ENCODE measurements around the gene TOMM7.
"Not testable (repeated sequence)": the region's sequence is repeated elsewhere in the genome, so short reads cannot be mapped to it uniquely, and the experiment has no call there.

Gene TOMM7

DNA sequence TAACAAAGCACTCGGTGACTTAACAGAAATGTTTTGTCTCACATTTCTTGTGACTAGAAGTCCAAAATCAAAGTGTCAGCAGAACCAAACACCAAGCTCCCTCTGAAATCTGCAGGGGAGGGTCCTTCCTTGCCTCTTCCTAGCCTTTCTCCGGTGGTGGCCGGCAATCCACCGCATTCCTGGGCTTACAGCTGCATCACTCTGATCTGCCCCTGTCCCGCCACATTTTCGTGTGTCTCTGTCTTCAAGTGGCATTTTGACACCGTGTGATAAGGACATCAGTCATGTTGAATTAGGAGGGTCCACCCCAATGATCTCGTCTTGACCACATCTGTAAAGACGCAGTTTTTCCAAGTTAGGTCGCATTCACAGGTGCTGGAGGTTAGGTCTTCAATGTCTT lies 30.5 kb upstream of the TOMM7 start:
- no peak for DNase-seq

DNA sequence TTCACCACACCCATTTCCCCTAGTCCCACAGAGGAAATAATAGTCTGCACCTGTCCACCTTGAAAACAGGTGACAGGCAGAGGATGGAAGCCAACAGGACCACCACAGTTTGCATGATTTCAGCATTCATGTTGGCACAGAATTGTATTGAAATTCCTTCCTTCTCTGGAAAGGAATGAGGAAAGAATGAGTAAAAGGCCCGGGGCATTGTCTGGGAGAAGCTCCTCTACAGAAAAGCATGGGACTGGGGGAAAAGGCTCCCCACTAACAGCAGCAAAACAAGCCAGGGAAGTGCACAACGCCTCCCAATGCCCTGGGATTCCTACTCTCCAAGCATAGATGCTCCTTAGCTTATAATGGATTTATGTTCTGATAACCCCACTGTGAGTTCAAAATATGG lies 28.5 kb upstream of the TOMM7 start:
- no peak for DNase-seq

- not testable (repeated sequence) for DNase-seq
Observed at GRCh38 chr7:22850394-22850793, 27.7 kb upstream of the TOMM7 start.

DNA sequence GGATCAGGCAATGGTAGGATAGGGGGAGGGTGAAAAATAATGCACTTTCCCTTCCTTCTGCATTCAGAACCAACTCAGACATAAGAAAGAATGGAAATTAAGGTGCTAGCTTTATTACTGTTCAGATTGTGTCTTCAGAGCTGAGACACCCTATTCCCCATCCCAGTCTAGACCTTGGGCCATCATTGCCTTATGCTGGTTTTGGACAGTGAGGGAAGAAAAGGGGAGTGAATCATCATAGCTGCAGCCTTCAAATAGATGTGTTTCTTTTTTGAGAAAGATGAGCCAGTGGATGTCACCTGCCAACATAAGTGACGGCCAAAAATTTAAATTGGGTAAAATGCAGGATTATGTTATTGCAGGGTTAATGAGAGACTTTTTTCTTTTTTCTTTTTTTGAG lies 27.0 kb upstream of the TOMM7 start:
- no peak for DNase-seq

DNA sequence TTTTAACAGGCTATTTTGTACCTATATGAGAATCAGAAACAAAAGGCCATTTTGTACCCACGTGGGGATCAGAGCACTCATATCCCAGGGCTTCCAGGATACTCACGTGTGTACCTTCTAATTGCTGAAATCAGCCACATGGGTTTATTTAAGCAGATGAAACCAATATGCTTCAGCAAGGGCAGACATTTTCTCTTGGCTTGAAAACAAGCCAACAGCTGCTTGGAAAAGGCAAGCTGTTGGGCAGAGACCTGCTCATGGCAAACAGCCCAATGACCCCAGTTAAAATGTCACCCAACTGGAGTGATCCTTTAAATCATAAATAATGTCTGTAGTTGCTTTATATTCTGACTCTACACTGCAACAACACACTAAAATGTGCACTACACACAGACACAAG lies 26.5 kb upstream of the TOMM7 start:
- DNase-seq, result no peak

- no peak for DNase-seq
Observed at GRCh38 chr7:22846961-22847360, 24.3 kb upstream of the TOMM7 start.

GRCh38 chr7:22845221-22845834 lies 22.7 kb upstream of the TOMM7 start:
- DNase-seq, result no peak

DNA sequence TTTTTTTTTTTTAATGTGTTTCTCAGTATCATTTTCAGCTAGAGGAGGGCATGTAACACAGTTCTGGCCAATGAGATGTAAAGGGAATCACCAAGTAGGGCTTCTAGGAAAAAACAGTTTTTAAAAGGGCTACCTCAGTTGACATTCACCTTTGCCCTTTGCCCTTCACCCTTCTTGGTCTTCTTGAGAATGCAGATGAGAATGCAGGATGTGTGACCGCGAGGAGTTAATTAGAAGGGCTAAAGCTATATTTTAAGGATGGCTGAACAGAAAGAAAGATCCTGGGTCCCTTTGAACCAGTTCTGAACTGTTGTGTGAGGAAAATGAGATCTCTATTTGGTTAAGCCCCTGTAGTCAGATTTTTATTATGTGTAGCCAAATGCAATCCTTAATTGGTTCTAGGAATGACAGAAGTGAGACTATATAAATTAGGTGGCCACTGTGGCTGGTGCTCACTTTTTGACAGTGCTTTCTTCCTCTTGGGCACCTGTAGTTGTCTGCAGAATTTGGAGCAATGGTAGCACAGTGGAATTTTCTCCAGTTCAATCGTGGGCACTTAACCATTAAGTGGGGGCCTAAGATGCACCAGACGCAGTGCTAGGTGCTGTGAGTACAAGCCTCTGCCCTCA lies 21.1 kb upstream of the TOMM7 start:
- no peak for DNase-seq

- no peak for DNase-seq
Observed at GRCh38 chr7:22842973-22843372, 20.3 kb upstream of the TOMM7 start.

DNA sequence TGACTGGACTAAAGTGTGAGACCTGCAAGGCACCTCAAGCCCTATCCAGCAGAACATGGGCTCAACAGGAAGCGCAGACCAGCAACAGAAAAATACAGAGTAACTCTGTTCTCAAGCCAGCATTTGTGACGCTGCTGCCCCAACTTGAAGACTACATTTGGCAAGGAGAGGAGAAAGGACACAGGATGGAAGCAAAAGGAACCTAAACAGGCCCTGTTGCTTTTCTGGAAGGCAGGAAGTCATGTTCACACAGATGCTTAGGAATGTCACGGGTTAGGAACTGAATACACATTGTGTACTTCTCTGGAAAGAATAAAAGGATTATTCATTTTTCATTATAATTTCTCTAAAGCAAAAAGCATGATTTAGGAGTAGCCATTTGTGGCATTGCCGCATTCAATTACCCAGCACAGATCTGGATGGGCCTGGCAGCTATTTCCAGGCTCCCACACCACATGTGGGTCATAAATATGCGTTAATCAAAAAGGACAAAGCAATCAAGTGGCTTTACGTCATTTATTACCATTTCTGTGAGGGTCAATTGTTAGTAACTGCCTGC lies 19.8 kb upstream of the TOMM7 start:
- no peak for DNase-seq

- no peak for DNase-seq
Observed at GRCh38 chr7:22841954-22842353, 19.3 kb upstream of the TOMM7 start.

DNA sequence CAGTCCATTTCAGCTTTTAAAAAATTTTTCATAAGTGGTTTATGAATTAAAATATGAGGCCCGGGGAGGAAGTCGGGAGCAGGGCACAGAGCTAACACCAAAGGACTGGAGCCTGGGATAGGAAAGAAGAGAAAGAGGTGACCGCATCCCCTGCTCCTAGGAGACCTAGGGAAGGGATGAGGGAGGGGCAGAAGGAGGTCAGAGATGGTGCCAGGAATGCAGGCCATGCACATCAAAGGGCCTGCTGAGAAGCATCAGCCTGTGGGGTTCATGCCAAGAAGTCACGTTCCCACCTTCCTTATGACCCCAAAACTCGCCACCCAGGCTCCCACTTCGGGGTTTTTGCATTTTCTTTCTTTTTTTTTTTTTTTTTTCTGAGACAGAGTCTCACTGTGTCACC lies 14.7 kb upstream of the TOMM7 start:
- no peak for DNase-seq

- not testable (repeated sequence) for DNase-seq
Observed at GRCh38 chr7:22836506-22836905, 13.9 kb upstream of the TOMM7 start.

DNA sequence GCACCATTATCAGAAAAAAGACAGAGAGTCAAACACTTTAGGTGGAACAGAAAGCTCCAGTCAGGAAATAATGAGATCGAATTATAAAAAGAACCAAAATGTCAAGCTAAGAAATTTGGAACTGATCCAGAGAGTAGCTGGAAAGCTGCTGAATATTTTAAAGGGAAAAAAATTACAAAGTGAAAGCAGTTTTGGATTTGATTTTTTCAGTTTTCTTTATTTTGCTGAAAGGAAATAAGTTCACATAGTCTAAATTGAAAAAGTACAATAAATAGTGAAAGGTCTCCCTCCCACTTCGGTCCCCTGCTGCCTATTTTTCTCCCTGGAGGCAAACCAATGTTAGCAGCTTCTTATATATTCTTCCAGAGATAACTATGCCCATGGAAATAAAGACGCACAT lies 11.3 kb upstream of the TOMM7 start:
- no peak for DNase-seq

DNA sequence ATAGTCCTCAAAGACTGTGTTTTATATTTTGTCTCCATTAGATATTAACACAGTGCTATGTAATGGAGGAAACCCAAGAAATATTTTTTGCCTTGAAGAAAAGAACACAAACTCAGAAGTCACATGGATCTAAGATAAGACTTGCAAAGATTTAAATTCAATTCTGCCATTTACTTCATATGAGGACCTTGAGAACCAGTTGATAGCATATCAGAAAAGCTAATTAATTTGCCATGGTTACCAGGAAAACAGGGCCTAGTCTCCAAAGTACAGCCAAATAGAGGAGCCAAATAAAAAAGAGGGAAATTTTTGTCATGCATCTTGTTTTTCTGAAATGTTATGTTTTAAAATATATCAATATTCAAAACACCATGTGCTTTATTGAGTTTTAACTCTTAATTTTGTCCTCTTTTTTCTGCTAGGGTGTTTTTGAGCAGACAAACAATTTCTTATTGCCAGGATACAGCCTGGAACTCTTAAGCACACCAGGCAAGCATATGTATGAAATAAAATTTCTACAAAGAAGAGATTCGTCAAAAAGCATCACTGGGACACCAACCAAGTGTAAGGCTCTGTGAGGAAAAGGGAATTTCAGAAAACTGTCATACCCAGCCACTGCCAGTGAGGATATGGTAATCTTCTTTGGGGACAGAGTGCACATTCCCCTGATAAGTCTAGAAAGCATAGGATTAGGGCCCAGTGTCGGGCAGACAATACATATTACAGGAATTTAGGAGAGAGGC lies 10.6 kb upstream of the TOMM7 start:
- DNase-seq, result no peak

DNA sequence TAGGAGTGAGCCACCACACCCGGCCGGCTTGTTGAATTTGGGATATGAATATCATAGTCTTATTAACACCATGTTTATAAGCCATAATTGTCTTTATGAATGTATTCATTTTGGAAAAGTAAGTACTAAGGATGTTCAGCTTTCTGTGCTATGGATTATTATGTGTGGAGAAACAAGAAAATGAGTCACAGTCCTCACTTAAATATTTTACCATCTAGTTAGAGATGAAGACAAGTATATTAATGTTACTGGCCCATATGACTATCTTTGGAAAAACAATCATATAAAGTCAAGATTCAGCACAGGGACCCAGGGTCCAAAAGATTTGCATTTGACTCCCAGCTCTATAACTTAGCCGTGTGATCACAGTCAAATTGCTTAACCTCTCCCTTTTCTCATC lies 9.8 kb upstream of the TOMM7 start:
- no peak for DNase-seq

GRCh38 chr7:22831602-22832305 lies 9.1 kb upstream of the TOMM7 start:
- no peak for DNase-seq

DNA sequence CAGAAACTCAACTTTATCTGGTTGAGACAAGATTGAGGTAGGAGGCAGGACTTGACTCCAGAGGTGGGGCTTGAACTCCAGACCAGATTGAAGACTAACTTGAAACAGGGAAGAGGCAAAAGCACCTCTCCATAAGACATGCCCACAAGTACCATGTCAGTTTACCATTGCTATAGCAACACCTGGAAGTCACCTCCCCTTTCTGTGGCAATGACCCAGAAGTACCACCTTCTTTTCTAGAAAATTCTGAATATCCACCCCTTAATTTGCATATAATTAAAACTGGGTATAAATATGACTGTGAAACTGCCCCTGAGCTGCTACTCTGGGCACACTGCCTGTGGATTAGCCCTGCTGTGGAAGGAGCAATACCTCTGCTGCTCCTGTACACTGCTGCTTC lies 4.9 kb upstream of the TOMM7 start:
- no peak for DNase-seq

GRCh38 chr7:22826593-22826992 lies 3.9 kb upstream of the TOMM7 start:
- DNase-seq, result no peak

DNA sequence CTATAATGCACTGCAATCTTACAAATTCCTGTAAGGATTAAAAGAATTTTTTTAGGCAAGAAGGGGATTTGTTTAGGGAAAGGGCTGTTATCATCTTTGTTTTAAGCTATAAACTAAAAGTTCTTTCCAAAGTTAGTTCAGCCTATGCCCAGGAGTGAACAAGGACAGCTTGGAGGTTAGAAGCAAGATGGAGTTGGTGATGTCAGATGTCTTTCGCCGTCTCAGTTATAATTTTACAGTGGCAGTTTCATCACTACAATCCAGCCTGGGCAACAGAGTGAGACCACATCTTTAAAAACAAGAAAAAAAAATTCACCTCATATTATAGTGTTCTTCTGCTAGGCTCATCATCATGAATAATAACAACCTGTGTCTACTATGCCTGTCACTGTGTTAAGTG lies 2.1 kb upstream of the TOMM7 start:
- no peak for DNase-seq

DNA sequence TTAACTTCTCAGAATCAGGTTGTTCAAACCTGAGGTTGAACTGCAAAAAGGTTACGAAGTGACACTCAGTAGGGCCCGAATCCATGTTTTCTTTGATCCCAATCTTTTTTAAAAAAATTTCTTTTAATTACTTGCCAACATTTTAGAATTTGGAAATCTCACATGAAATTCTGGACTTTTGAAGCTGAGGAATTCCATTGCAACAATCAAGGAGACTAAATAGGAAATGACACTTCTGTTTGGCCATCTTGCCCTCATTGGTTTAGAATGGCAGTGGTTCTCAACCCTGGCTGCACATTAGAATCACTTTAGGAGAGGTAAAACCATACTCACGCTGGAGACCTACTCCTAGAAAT lies 471 bp upstream of the TOMM7 start:
- DNase-seq, result no peak

- peak in 1 of 2 donors; percentile 13 for DNase-seq
Observed at GRCh38 chr7:22821702-22822485, 755 bp downstream of the TOMM7 start.

- DNase-seq, result no peak
Observed at GRCh38 chr7:22819476-22819875, 3.2 kb downstream of the TOMM7 start.

All from CD4-positive, alpha-beta T cell treated with Interleukin-4 for 1 hour (primary cell).